ENCODE measurements around the gene SCN2B. TPM values are rescaled to one million over a fixed set of nuclear protein-coding genes. Genes with fewer than 3 reads are reported as not detected.

The SCN2B gene
- total RNA-seq, 1 donor from 2014 or later: not detected

Other genes starting within 250 kb of the SCN2B start
- 1.2 and 1.5 TPM in 2 replicates for gene TMPRSS13, start 247.2 kb downstream of the SCN2B start, total RNA-seq
- 87.8 and 88.3 TPM in 2 replicates for gene IL10RA, start 190.2 kb downstream of the SCN2B start, total RNA-seq
- gene TMPRSS4, start 99.6 kb downstream of the SCN2B start, total RNA-seq: not detected in 2 replicates
- gene SMIM35, start 89.7 kb downstream of the SCN2B start, total RNA-seq: 0.10 and 0.16 TPM in 2 replicates
- 0.08 TPM in 1 of 2 replicates, not detected in the other for gene SCN4B, start 23.8 kb downstream of the SCN2B start, total RNA-seq
- gene JAML, start 48.4 kb upstream of the SCN2B start, total RNA-seq: 264 and 271 TPM in 2 replicates
- 63.5 and 69.3 TPM in 2 replicates for gene MPZL3, start 75.7 kb upstream of the SCN2B start, total RNA-seq
- gene MPZL2, start 87.7 kb upstream of the SCN2B start, total RNA-seq: 13.2 and 15.9 TPM in 2 replicates
- 630 and 646 TPM in 2 replicates for gene CD3E, start 128.1 kb upstream of the SCN2B start, total RNA-seq
- 486 and 491 TPM in 2 replicates for gene CD3D, start 166.1 kb upstream of the SCN2B start, total RNA-seq
- gene CD3G, start 167.7 kb upstream of the SCN2B start, total RNA-seq: 134 and 145 TPM in 2 replicates
- 44.1 and 46.0 TPM in 2 replicates for gene UBE4A, start 183.0 kb upstream of the SCN2B start, total RNA-seq
- gene ATP5MG, start 225.0 kb upstream of the SCN2B start, total RNA-seq: 205 and 216 TPM in 2 replicates

Data from activated T-helper 1 cell treated with anti-CD3 and anti-CD28 coated beads, Interleukin-12 subunit alpha, Interleukin-12 subunit beta, Interleukin-2, Interleukin-4 antibody, amounts not matched to agents 30 ng/mL and 10 ng/mL and 1 ng/mL, durations not matched to agents 14 hours and 24 hours and 36 hours (primary cell).